K562 (cell line): ENCODE measurements around the gene UNKL. TPM values are rescaled to one million over a fixed set of nuclear protein-coding genes. Genes with fewer than 3 reads are reported as not detected.

ENCODE experiments used
- ELF1 ChIP-seq: fragments of 200-800 bp; sonication (Bioruptor generic); IDR thresholded peaks from 2 replicates; pipeline ENCODE4 v1.6.1; 2016; ENCODE audit warnings: missing genetic modification characterization, missing compliant biosample characterization
- ELK1 ChIP-seq: sonication (generic); formaldehyde crosslinking; IDR thresholded peaks from 2 replicates; pipeline ENCODE4 v1.8.1; 2022; ENCODE audit warnings: missing genetic modification reagents
- ESRRA ChIP-seq: fragments of 450-650 bp; IDR thresholded peaks from 2 replicates; pipeline ENCODE4 v1.6.1; 2014; ENCODE audit warnings: low read depth, mild to moderate bottlenecking, moderate library complexity, borderline replicate concordance
- HNRNPUL1 ChIP-seq: fragments of 200-400 bp; formaldehyde crosslinking; IDR thresholded peaks from 2 replicates; pipeline ENCODE4 v1.6.1; 2017; ENCODE audit warnings: low read length
- KDM4B ChIP-seq, 2 experiments: fragments of 450-650 bp in 1 of 2; sonication (generic) in 1 of 2; IDR thresholded peaks; 2 replicates each; pipeline ENCODE4 v1.6.1; 2016 to 2017; ENCODE audit warnings: borderline replicate concordance in 2 of 2, antibody characterized with exemption in 1 of 2, low read depth in 1 of 2, mild to moderate bottlenecking in 1 of 2
- KLF6 ChIP-seq: fragments of 250-450 bp; sonication (Bioruptor Pico); IDR thresholded peaks from 2 replicates; pipeline ENCODE4 v1.4.0; 2020; ENCODE audit warnings: mild to moderate bottlenecking, moderate library complexity, borderline replicate concordance
- MTA1 ChIP-seq: fragments of 450-650 bp; IDR thresholded peaks from 2 replicates; pipeline ENCODE4 v1.6.1; 2017; ENCODE audit warnings: borderline replicate concordance
- PKNOX1 ChIP-seq: fragments of 450-650 bp; IDR thresholded peaks from 2 replicates; pipeline ENCODE4 v1.6.1; 2016
- POLR2G ChIP-seq: fragments of 200-400 bp; formaldehyde crosslinking; IDR thresholded peaks from 2 replicates; pipeline ENCODE4 v1.6.1; 2017; ENCODE audit warnings: low read depth, mild to moderate bottlenecking, antibody characterized with exemption, low read length, moderate library complexity
- PPARD ChIP-seq: fragments of 250-450 bp; sonication (Bioruptor Pico); IDR thresholded peaks from 2 replicates; pipeline ENCODE4 v1.8.0; 2022; ENCODE audit warnings: inconsistent platforms, mild to moderate bottlenecking, moderate library complexity
- RBFOX2 ChIP-seq: fragments of 200-400 bp; formaldehyde crosslinking; IDR thresholded peaks from 2 replicates; pipeline ENCODE4 v1.6.1; 2017; ENCODE audit warnings: low read depth, mild to moderate bottlenecking, low read length, moderate library complexity
- STAT6 ChIP-seq: sonication (generic); formaldehyde crosslinking; IDR thresholded peaks from 2 replicates; pipeline ENCODE4 v1.8.1; 2023; ENCODE audit warnings: mild to moderate bottlenecking, missing genetic modification reagents
- TFAM ChIP-seq: fragments of 250-450 bp; sonication (Bioruptor Pico); conservative IDR thresholded peaks from 2 replicates; pipeline ENCODE4 v1.5.0; 2021; ENCODE audit warnings: mild to moderate bottlenecking, moderate library complexity
- THAP12 ChIP-seq: fragments of 250-450 bp; sonication (Bioruptor Pico); IDR thresholded peaks from 2 replicates; pipeline ENCODE4 v1.9.0; 2021; ENCODE audit warnings: mild to moderate bottlenecking, inconsistent platforms
- ZKSCAN3 ChIP-seq: fragments of 250-450 bp; sonication (Bioruptor Pico); IDR thresholded peaks from 2 replicates; pipeline ENCODE4 v1.4.0; 2020
- ZNF263 ChIP-seq: sonication (generic); formaldehyde crosslinking; IDR thresholded peaks from 2 replicates; pipeline ENCODE4 v1.8.0; 2022; ENCODE audit warnings: mild to moderate bottlenecking, missing genetic modification reagents, borderline replicate concordance
- ZNF449 ChIP-seq: fragments of 250-450 bp; sonication (Bioruptor Pico); IDR thresholded peaks from 2 replicates; pipeline ENCODE4 v1.8.0; 2022; ENCODE audit warnings: moderate library complexity, mild to moderate bottlenecking, inconsistent platforms
- ZNF561 ChIP-seq: fragments of 450-650 bp; formaldehyde crosslinking; conservative IDR thresholded peaks from 2 replicates; pipeline ENCODE4 v1.4.0; 2020; ENCODE audit warnings: mild to moderate bottlenecking, moderate library complexity
- ZNF696 ChIP-seq: fragments of 250-450 bp; sonication (Bioruptor Pico); conservative IDR thresholded peaks from 2 replicates; pipeline ENCODE4 v1.4.0; 2020; ENCODE audit warnings: mild to moderate bottlenecking, moderate library complexity
- polyA plus RNA-seq, 8 experiments: library from polyadenylated mRNA; depleted of rRNA in 4 of 8; stranded (reverse) in 5 of 8; unstranded in 3 of 8; fragments of >200 nt; fragmentation: Nextera tagmentation in 2 of 8; fragmentation: Illumina TruSeq in 1 of 8; extraction: Ambion mirVana in 2 of 8; extraction: Trizol in 1 of 8; gene quantifications; 2 replicates each; pipeline versions ENCODE4 v1.2.1 to v1.2.3, GENCODE V29; 2011 to 2014; ENCODE audit warnings: inconsistent platforms in 1 of 8, missing spikeins in 1 of 8
- total RNA-seq, 7 experiments: library from RNA; depleted of rRNA in 6 of 7; stranded (reverse); fragments of >200 nt in 6 of 7; fragmentation: Illumina TruSeq in 2 of 7; extraction: Trizol in 2 of 7; gene quantifications; 2 replicates each; pipeline versions ENCODE4 v1.2.1 to v1.2.3, GENCODE V29; 2011 to 2021; ENCODE audit warnings: low replicate concordance in 1 of 7

Gene UNKL
- total and polyA plus RNA-seq, 9 of the 15 experiments (the other 6 are each of a cell fraction or from before 2014, with no cell fraction given): 0.37 to 30.2 (median 5.1) TPM

GRCh38 chr16:1378804-1379303, 35.6 kb downstream of the UNKL start (continued):
- TF ChIP-seq ZNF449 (CRISPR knock-in tag) (no peak), PKNOX1 (peak; percentile 22; the same call in 1 of the 2 replicates), ELF1 (tag) (no peak), MTA1 (peak; percentile 85), POLR2G (no peak), PPARD (CRISPR knock-in tag) (no peak), ESRRA (peak; percentile 92), STAT6 (CRISPR knock-in tag) (no peak), ZNF696 (no peak), ZNF561 (CRISPR knock-in tag) (no peak), KDM4B (IDR thresholded peaks at IDR 0.05; ENCODE audit: borderline replicate concordance in 2 of 2, low read depth in 1 of 2) (no peak), ZNF263 (CRISPR knock-in tag) (no peak; the same call in 1 of the 2 replicates), THAP12 (no peak), KLF6 (CRISPR knock-in tag) (no peak), RBFOX2 (peak; percentile 81; the same call in 1 of the 2 replicates), ZKSCAN3 (no peak), TFAM (no peak), ELK1 (CRISPR knock-in tag) (no peak), HNRNPUL1 (no peak)
